GM21786 (cell line): Measurements from ENCODE around the gene KCNE2.
"Not testable (repeated sequence)": the region's sequence is repeated elsewhere in the genome, so short reads cannot be mapped to it uniquely, and the experiment has no call there.

Experiments used
- ATAC-seq: cut with Tn5 transposase; IDR thresholded peaks from one replicate; pipeline ENCODE4 v1.9.1; 2021; ENCODE audit not compliant: unreplicated experiment

KCNE2 gene

GRCh38 chr21:34406102-34406501, 42.3 kb downstream of the KCNE2 start:
- ATAC-seq, result not testable (repeated sequence)

GRCh38 chr21:34406676-34407075, 42.9 kb downstream of the KCNE2 start:
- not testable (repeated sequence) for ATAC-seq

GRCh38 chr21:34407294-34407693, 43.5 kb downstream of the KCNE2 start:
- ATAC-seq, result not testable (repeated sequence)

- not testable (repeated sequence) for ATAC-seq
Measured at GRCh38 chr21:34417448-34418077, 53.8 kb downstream of the KCNE2 start.
